GM21381 (cell line): ENCODE measurements around the gene HEPHL1.
A peak's percentile ranks its signal among the peaks of the same experiment; 100 is the strongest.
"Not testable (repeated sequence)": the region's sequence is repeated elsewhere in the genome, so short reads cannot be mapped to it uniquely, and the experiment has no call there.

Experiments
- ATAC-seq: cut with Tn5 transposase; IDR thresholded peaks from one replicate; pipeline ENCODE4 v1.9.1; 2021; ENCODE audit warnings: mild to moderate bottlenecking, moderate library complexity; ENCODE audit not compliant: unreplicated experiment

HEPHL1 gene

GRCh38 chr11:94077552-94078293 lies 56.6 kb downstream of the HEPHL1 start:
- no peak for ATAC-seq

GRCh38 chr11:94084164-94084563 lies 63.0 kb downstream of the HEPHL1 start:
- no peak for ATAC-seq

- no peak for ATAC-seq
Measured at GRCh38 chr11:94088906-94089305, 67.8 kb downstream of the HEPHL1 start.

- no peak for ATAC-seq
Measured at GRCh38 chr11:94089341-94089740, 68.2 kb downstream of the HEPHL1 start.

GRCh38 chr11:94090401-94090800 lies 69.2 kb downstream of the HEPHL1 start:
- no peak for ATAC-seq

GRCh38 chr11:94091091-94091490 lies 69.9 kb downstream of the HEPHL1 start:
- ATAC-seq: no peak

GRCh38 chr11:94100253-94100652 lies 79.1 kb downstream of the HEPHL1 start:
- ATAC-seq: no peak

- no peak for ATAC-seq
Measured at GRCh38 chr11:94103471-94103870, 82.3 kb downstream of the HEPHL1 start.

- ATAC-seq: no peak
Measured at GRCh38 chr11:94104734-94105133, 83.6 kb downstream of the HEPHL1 start.

- no peak for ATAC-seq
Measured at GRCh38 chr11:94106716-94107115, 85.6 kb downstream of the HEPHL1 start.

- no peak for ATAC-seq
Measured at GRCh38 chr11:94107363-94107762, 86.2 kb downstream of the HEPHL1 start.

GRCh38 chr11:94111241-94111640 lies 90.1 kb downstream of the HEPHL1 start:
- no peak for ATAC-seq

GRCh38 chr11:94111660-94112059 lies 90.5 kb downstream of the HEPHL1 start:
- no peak for ATAC-seq

- ATAC-seq: no peak
Measured at GRCh38 chr11:94112206-94112953, 91.2 kb downstream of the HEPHL1 start.

GRCh38 chr11:94117197-94117574 lies 96.0 kb downstream of the HEPHL1 start:
- ATAC-seq: no peak

GRCh38 chr11:94117871-94118270 lies 96.7 kb downstream of the HEPHL1 start:
- no peak for ATAC-seq

GRCh38 chr11:94119676-94120075 lies 98.5 kb downstream of the HEPHL1 start:
- not testable (repeated sequence) for ATAC-seq

- not testable (repeated sequence) for ATAC-seq
Measured at GRCh38 chr11:94120516-94120915, 99.4 kb downstream of the HEPHL1 start.

- no peak for ATAC-seq
Measured at GRCh38 chr11:94120946-94121345, 99.8 kb downstream of the HEPHL1 start.

- no peak for ATAC-seq
Measured at GRCh38 chr11:94125407-94126115, 104.4 kb downstream of the HEPHL1 start.

- no peak for ATAC-seq
Measured at GRCh38 chr11:94127638-94128037, 106.5 kb downstream of the HEPHL1 start.

GRCh38 chr11:94128291-94128745 lies 107.2 kb downstream of the HEPHL1 start:
- ATAC-seq: peak; percentile 10
